H1 (cell line): Measurements from ENCODE around the gene LURAP1L. TPM values are rescaled to one million over a fixed set of nuclear protein-coding genes. Genes with fewer than 3 reads are reported as not detected.

Experiments
- CTCF ChIA-PET: fragments of 300-600 bp; sonication (Branson Sonifier 250); formaldehyde crosslinking; loops from one replicate; lab custom pipeline; 2021; ENCODE audit not compliant: partially characterized antibody; lab: Charles Lee
- POLR2A ChIA-PET: fragments of 300-600 bp; sonication (Branson Sonifier 250); formaldehyde crosslinking; loops from one replicate; lab custom pipeline; 2021; ENCODE audit warnings: inconsistent platforms; ENCODE audit not compliant: partially characterized antibody; lab: Charles Lee
- DNase-seq, 2 experiments: peaks; one replicate each; pipeline versions ENCODE4 v3.0.0 to v3.0.0-alpha.2; 2010 to 2022; ENCODE audit warnings: low spot score in 2 of 2, low read depth in 1 of 2, mixed read lengths in 1 of 2
- FAIRE-seq: peaks from 2 replicates; lab custom pipeline; 2011; peaks lifted over from hg19 to GRCh38; lab: Jason Lieb, UNC
- H2AFZ ChIP-seq: 2 replicates; pipeline ENCODE4 v1.8.1; 2012; ENCODE audit warnings: low read length, inconsistent platforms
- H2AK5ac ChIP-seq: 2 replicates; pipeline ENCODE4 v1.6.1; 2013; ENCODE audit warnings: low read depth, low read length
- H2BK120ac ChIP-seq: replicated peaks from 2 replicates; pipeline ENCODE3; 2013; ENCODE audit warnings: low read depth, low read length, inconsistent platforms
- H2BK12ac ChIP-seq: 2 replicates; pipeline ENCODE4 v1.6.1; 2013; ENCODE audit warnings: low read depth, low read length
- H2BK15ac ChIP-seq: 2 replicates; pipeline ENCODE4 v1.6.1; 2013; ENCODE audit warnings: low read length
- H2BK20ac ChIP-seq: 2 replicates; pipeline ENCODE4 v1.6.1; 2013; ENCODE audit warnings: low read length
- H2BK5ac ChIP-seq: 2 replicates; pipeline ENCODE4 v1.6.1; 2013; ENCODE audit warnings: low read depth, low read length
- H3K14ac ChIP-seq: 2 replicates; pipeline ENCODE4 v1.6.1; 2013; ENCODE audit warnings: inconsistent platforms; ENCODE audit not compliant: insufficient read length
- H3K18ac ChIP-seq: 2 replicates; pipeline ENCODE4 v1.6.1; 2013; ENCODE audit warnings: low read length; ENCODE audit errors: extremely low read depth
- H3K23ac ChIP-seq: 2 replicates; pipeline ENCODE4 v1.6.1; 2013; ENCODE audit warnings: inconsistent platforms; ENCODE audit not compliant: insufficient read length
- H3K23me2 ChIP-seq: 2 replicates; pipeline ENCODE4 v1.6.1; 2013; ENCODE audit warnings: low read depth, low read length
- H3K27ac ChIP-seq: 2 replicates; pipeline ENCODE4 v1.6.1; 2011; ENCODE audit warnings: low read depth, low read length, inconsistent platforms
- H3K27me3 ChIP-seq, 4 experiments: replicated peaks in 1 of 4; 1 replicate in 1 of 4; 2 replicates in 3 of 4; pipeline versions ENCODE4 v1.6.1 to v1.8.1; 2011 to 2013; ENCODE audit warnings: low read length in 3 of 4, mild to moderate bottlenecking in 3 of 4, inconsistent platforms in 2 of 4, mixed read lengths in 2 of 4, moderate library complexity in 1 of 4; ENCODE audit not compliant: control insufficient read depth in 3 of 4, insufficient read depth in 3 of 4; ENCODE audit errors: extremely low read depth in 1 of 4
- H3K36me3 ChIP-seq, 4 experiments: 2 replicates each; pipeline versions ENCODE4 v1.6.1 to v1.8.1; 2011 to 2013; ENCODE audit warnings: mild to moderate bottlenecking in 4 of 4, low read length in 3 of 4, moderate library complexity in 2 of 4, control low read depth in 1 of 4, inconsistent platforms in 1 of 4; ENCODE audit not compliant: insufficient read depth in 4 of 4, control insufficient read depth in 2 of 4
- H3K4ac ChIP-seq: replicated peaks from 2 replicates; pipeline ENCODE3; 2013; ENCODE audit warnings: low read length, low read depth, mixed read lengths, inconsistent platforms; ENCODE audit not compliant: insufficient read length
- H3K4me1 ChIP-seq, 4 experiments: replicated peaks in 1 of 4; 1 replicate in 1 of 4; 2 replicates in 3 of 4; pipeline versions ENCODE4 v1.6.1 to v1.8.1; 2011 to 2013; ENCODE audit warnings: low read length in 3 of 4, inconsistent platforms in 2 of 4, mixed read lengths in 1 of 4; ENCODE audit not compliant: insufficient read depth in 4 of 4, control insufficient read depth in 3 of 4
- H3K4me2 ChIP-seq, 2 experiments: 2 replicates each; pipeline versions ENCODE4 v1.6.1 to v1.8.1; 2011 to 2013; ENCODE audit warnings: low read depth in 2 of 2, low read length in 2 of 2, control low read depth in 1 of 2, inconsistent platforms in 1 of 2, mild to moderate bottlenecking in 1 of 2; ENCODE audit not compliant: insufficient read depth in 1 of 2
- H3K4me3 ChIP-seq, 4 experiments: fragments of 200-600, 300-600 bp in 1 of 4; sonication (generic), shearing (Covaris generic), sonication (Bioruptor Twin) in 1 of 4; 2 replicates each; pipeline versions ENCODE4 v1.5.1 to v1.8.1; 2011 to 2016; ENCODE audit warnings: low read length in 4 of 4, low read depth in 3 of 4, control low read depth in 2 of 4, inconsistent platforms in 2 of 4, mild to moderate bottlenecking in 2 of 4, mixed read lengths in 1 of 4, moderate library complexity in 1 of 4; ENCODE audit not compliant: insufficient read depth in 2 of 4; ENCODE audit errors: extremely low read depth in 1 of 4
- H3K56ac ChIP-seq: replicated peaks from 2 replicates; pipeline ENCODE3; 2013; ENCODE audit warnings: low read depth, mild to moderate bottlenecking, mixed read lengths, low read length, inconsistent platforms; ENCODE audit not compliant: insufficient read length
- H3K79me1 ChIP-seq: 2 replicates; pipeline ENCODE4 v1.6.1; 2013; ENCODE audit warnings: low read depth, low read length, control low read depth
- H3K79me2 ChIP-seq, 2 experiments: 2 replicates each; pipeline versions ENCODE4 v1.6.1 to v1.8.1; 2012 to 2013; ENCODE audit warnings: low read length in 2 of 2, mild to moderate bottlenecking in 2 of 2, inconsistent platforms in 1 of 2; ENCODE audit not compliant: insufficient read depth in 2 of 2, control insufficient read depth in 1 of 2
- H3K9ac ChIP-seq, 4 experiments: replicated peaks in 1 of 4; 1 replicate in 1 of 4; 2 replicates in 3 of 4; pipeline versions ENCODE4 v1.6.1 to v1.8.1; 2011 to 2013; ENCODE audit warnings: low read depth in 3 of 4, low read length in 3 of 4, control low read depth in 2 of 4, mild to moderate bottlenecking in 2 of 4, moderate library complexity in 2 of 4, inconsistent platforms in 1 of 4; ENCODE audit errors: extremely low read depth in 1 of 4
- H3K9me3 ChIP-seq, 2 experiments: 2 replicates each; pipeline versions ENCODE4 v1.6.1 to v1.8.1; 2012 to 2013; ENCODE audit warnings: mild to moderate bottlenecking in 2 of 2, moderate library complexity in 2 of 2, control low read depth in 1 of 2, inconsistent platforms in 1 of 2, low read depth in 1 of 2, low read length in 1 of 2, mixed read lengths in 1 of 2; ENCODE audit not compliant: insufficient read depth in 2 of 2
- H4K20me1 ChIP-seq, 2 experiments: replicated peaks in 1 of 2; 2 replicates each; pipeline versions ENCODE3 to v1.8.1; 2011 to 2013; ENCODE audit warnings: inconsistent platforms in 2 of 2, low read length in 2 of 2, mild to moderate bottlenecking in 1 of 2; ENCODE audit not compliant: insufficient read depth in 2 of 2, control insufficient read depth in 1 of 2
- H4K5ac ChIP-seq: 2 replicates; pipeline ENCODE4 v1.6.1; 2013; ENCODE audit warnings: low read length, low read depth, mixed read lengths, inconsistent platforms; ENCODE audit not compliant: insufficient read length
- H4K8ac ChIP-seq: 2 replicates; pipeline ENCODE4 v1.8.0; 2013; ENCODE audit warnings: mild to moderate bottlenecking, moderate library complexity, low read length, inconsistent platforms; ENCODE audit not compliant: insufficient read depth; ENCODE audit errors: extremely low read depth
- H4K91ac ChIP-seq: replicated peaks from 2 replicates; pipeline ENCODE3; 2013; ENCODE audit warnings: low read length, mixed read lengths, inconsistent platforms; ENCODE audit not compliant: insufficient read length
- ATF3 ChIP-seq: IDR thresholded peaks from 2 replicates; pipeline ENCODE4 v1.6.1; 2011; ENCODE audit warnings: low read depth, mild to moderate bottlenecking, low read length; ENCODE audit not compliant: insufficient read depth
- BACH1 ChIP-seq: IDR thresholded peaks from 2 replicates; pipeline ENCODE4 v1.6.1; 2012; ENCODE audit warnings: low read length, improper control_type of control experiment
- EP300 ChIP-seq, 2 experiments: IDR thresholded peaks; 1 replicate in 1 of 2; 2 replicates in 1 of 2; pipeline ENCODE4 v1.6.1; 2011 to 2012; ENCODE audit warnings: low read depth in 2 of 2, low read length in 2 of 2, mild to moderate bottlenecking in 2 of 2, borderline replicate concordance in 1 of 2, inconsistent platforms in 1 of 2, moderate library complexity in 1 of 2
- GABPA ChIP-seq: IDR thresholded peaks from 2 replicates; pipeline ENCODE4 v1.6.1; 2011; ENCODE audit warnings: mild to moderate bottlenecking, low read length, moderate library complexity, borderline replicate concordance; ENCODE audit not compliant: insufficient read depth
- HDAC6 ChIP-seq: IDR thresholded peaks from one replicate; pipeline ENCODE4 v1.7.1; 2012; ENCODE audit warnings: low read depth, mild to moderate bottlenecking, inconsistent platforms, low read length, moderate library complexity
- JUND ChIP-seq: IDR thresholded peaks from 2 replicates; pipeline ENCODE4 v1.6.1; 2011; ENCODE audit warnings: mild to moderate bottlenecking, improper control_type of control experiment, low read length
- KDM1A ChIP-seq: fragments of 200-600, 300-600 bp; sonication (generic); IDR thresholded peaks from 2 replicates; pipeline ENCODE4 v1.7.1; 2016; ENCODE audit warnings: mild to moderate bottlenecking, low read length, borderline replicate concordance
- MAFK ChIP-seq: IDR thresholded peaks from 2 replicates; pipeline ENCODE4 v1.6.1; 2012; ENCODE audit warnings: low read depth, mild to moderate bottlenecking, improper control_type of control experiment, low read length
- POLR2AphosphoS5 ChIP-seq: IDR thresholded peaks from 2 replicates; pipeline ENCODE4 v1.6.1; 2011; ENCODE audit warnings: low read depth, low read length
- RAD21 ChIP-seq, 2 experiments: IDR thresholded peaks in 1 of 2; conservative IDR thresholded peaks in 1 of 2; 2 replicates each; pipeline ENCODE4 v1.6.1; 2011; ENCODE audit warnings: low read depth in 2 of 2, low read length in 2 of 2, improper control_type of control experiment in 1 of 2, inconsistent platforms in 1 of 2, mild to moderate bottlenecking in 1 of 2, moderate library complexity in 1 of 2
- RXRA ChIP-seq: IDR thresholded peaks from 2 replicates; pipeline ENCODE4 v1.6.1; 2011; ENCODE audit warnings: low read depth, mild to moderate bottlenecking, low read length, moderate library complexity; ENCODE audit not compliant: insufficient read depth
- SIN3A ChIP-seq, 2 experiments: IDR thresholded peaks in 1 of 2; conservative IDR thresholded peaks in 1 of 2; 2 replicates each; pipeline ENCODE4 v1.6.1; 2011 to 2012; ENCODE audit warnings: low read length in 2 of 2, improper control_type of control experiment in 1 of 2, low read depth in 1 of 2, mild to moderate bottlenecking in 1 of 2
- YY1 ChIP-seq: IDR thresholded peaks from 2 replicates; pipeline ENCODE4 v1.6.1; 2011; ENCODE audit warnings: low read depth, mild to moderate bottlenecking, low read length
- WGBS, 2 experiments: shearing (Covaris generic) in 1 of 2; methylation state at CpG; one replicate each; pipeline versions ENCODE4 v1.1.6 to v1.1.7; 2013 to 2015; ENCODE audit warnings: low lambda C conversion rate in 2 of 2, mixed read lengths in 2 of 2, inconsistent platforms in 1 of 2, low coverage in 1 of 2, missing lambda C conversion rate in 1 of 2; ENCODE audit not compliant: insufficient replicate concordance in 2 of 2, insufficient coverage in 1 of 2, insufficient read length in 1 of 2; ENCODE audit errors: extremely low coverage in 1 of 2, missing lambda C conversion rate in 1 of 2; 5-methylcytosine and 5-hydroxymethylcytosine counted together
- polyA plus RNA-seq, 7 experiments: library from polyadenylated mRNA; depleted of rRNA in 3 of 7; stranded (reverse) in 5 of 7; unstranded in 2 of 7; fragments of >200 nt in 5 of 7; fragments of 200-250 nt in 2 of 7; gene quantifications; 1 replicate in 5 of 7; 2 replicates in 1 of 7; 4 replicates in 1 of 7; pipeline versions ENCODE4 v1.2.1 to v1.2.3, GENCODE V29; 2011 to 2013; ENCODE audit warnings: missing spikeins in 2 of 7, mixed read lengths in 2 of 7
- total RNA-seq: library from RNA; stranded (reverse); fragmentation: NEBNext Ultra II Directional; extraction: Animal tissue kit (Norgen Biotek cat#: 25700); gene quantifications from 2 replicates; pipeline ENCODE4 v1.2.1, GENCODE V29; 2021

LURAP1L gene
- total and polyA plus RNA-seq, 2 of the 8 experiments (the other 6 are each of a cell fraction or from before 2014, with no cell fraction given), result 0.63 to 1.2 TPM

GRCh38 chr9:12735665-12736064 is 39.2 kb upstream of the LURAP1L start:
- Histone ChIP-seq H3K56ac (no peak overlapping the region), H3K79me1 (no peaks in the 10 kb centered on the region), H3K27me3 (no peaks in the 10 kb centered on the region), H3K9me3 (peaks cover 0 to 4% of the 10 kb centered on the region in 2 experiments; a peak in 2 of 4 replicates), H2BK120ac (no peak overlapping the region), H3K27ac (no peak overlapping the region), H2AK5ac (no peak overlapping the region), H3K18ac (no peak overlapping the region), H3K9ac (no peak overlapping the region), H4K8ac (no peak overlapping the region), H2BK5ac (no peak overlapping the region), H2BK12ac (no peak overlapping the region), H3K79me2 (no peaks in the 10 kb centered on the region), H3K4me2 (no peak overlapping the region), H3K36me3 (no peaks in the 10 kb centered on the region), H2BK20ac (no peak overlapping the region), H4K91ac (no peak overlapping the region), H3K4me1 (no peaks in the 10 kb centered on the region), H2AFZ (no peak overlapping the region), H3K4me3 (no peak overlapping the region), H3K14ac (no peak overlapping the region), H3K23ac (no peak overlapping the region), H2BK15ac (no peak overlapping the region), H3K23me2 (no peaks in the 10 kb centered on the region), H4K5ac (no peak overlapping the region), H4K20me1 (no peaks in the 10 kb centered on the region), H3K4ac (no peak overlapping the region)
- no peak for TF ChIP-seq MAFK
- no peak for TF ChIP-seq YY1
- TF ChIP-seq KDM1A, result no peak
- TF ChIP-seq SIN3A (conservative IDR thresholded peaks at IDR 0.05 in 1 of 2, IDR thresholded peaks at IDR 0.05 in 1 of 2; ENCODE audit: low read depth in 1 of 2, low read length in 2 of 2), result no peak
- TF ChIP-seq RXRA, result no peak
- no peak for TF ChIP-seq POLR2AphosphoS5
- TF ChIP-seq JUND, result no peak
- TF ChIP-seq GABPA, result no peak
- TF ChIP-seq RAD21 (IDR thresholded peaks at IDR 0.05 in 1 of 2, conservative IDR thresholded peaks at IDR 0.05 in 1 of 2; ENCODE audit: low read depth in 2 of 2, low read length in 2 of 2), result no peak
- TF ChIP-seq EP300 (IDR thresholded peaks at IDR 0.05; ENCODE audit: borderline replicate concordance in 1 of 2, low read depth in 2 of 2, low read length in 2 of 2), result no peak
- TF ChIP-seq BACH1, result no peak
- no peak for TF ChIP-seq HDAC6
- no peak for TF ChIP-seq ATF3
- no peak for FAIRE-seq
- ChIA-PET POLR2A (no interaction called here), CTCF (interaction anchor here (0.7 to 1.2 kb wide), 4 partner anchors 13 to 24 kb away, joined by 3 to 4 read pairs (median 4); no protein-coding TSS in a partner anchor)
- WGBS, 2 experiments, result 81% methylated on average over 3 of the region's 3 CpGs; no CpG with 5 or more reads in 1 of the 2 experiments
- DNase-seq, result no peak
